ENCODE measurements around the gene PDS5B.
A peak's percentile ranks its signal among the peaks of the same experiment; 100 is the strongest.
"Not testable (repeated sequence)": the region's sequence is repeated elsewhere in the genome, so short reads cannot be mapped to it uniquely, and the experiment has no call there.

The PDS5B gene

DNA sequence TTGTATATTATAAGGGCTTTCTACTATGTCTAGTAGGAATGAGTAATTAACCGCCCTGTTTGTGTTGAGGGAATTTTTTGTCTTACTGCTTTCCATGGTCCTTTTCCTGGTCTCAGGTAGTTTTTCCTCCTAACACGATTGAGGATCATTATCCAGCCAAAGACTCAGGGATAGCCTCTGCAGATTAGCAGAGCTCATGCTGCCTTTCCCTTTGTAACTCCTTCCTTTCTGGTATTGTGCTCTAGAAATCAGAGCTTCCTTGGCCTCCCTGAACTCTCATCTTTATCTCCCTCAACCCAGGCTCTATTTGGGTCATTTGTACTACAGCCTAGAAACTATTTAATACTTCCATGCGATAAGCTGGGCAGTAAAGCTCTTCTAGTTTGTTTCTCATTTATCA lies 142.1 kb downstream of the PDS5B start:
- no peak for DNase-seq (ENCODE audit: low read depth)

DNA sequence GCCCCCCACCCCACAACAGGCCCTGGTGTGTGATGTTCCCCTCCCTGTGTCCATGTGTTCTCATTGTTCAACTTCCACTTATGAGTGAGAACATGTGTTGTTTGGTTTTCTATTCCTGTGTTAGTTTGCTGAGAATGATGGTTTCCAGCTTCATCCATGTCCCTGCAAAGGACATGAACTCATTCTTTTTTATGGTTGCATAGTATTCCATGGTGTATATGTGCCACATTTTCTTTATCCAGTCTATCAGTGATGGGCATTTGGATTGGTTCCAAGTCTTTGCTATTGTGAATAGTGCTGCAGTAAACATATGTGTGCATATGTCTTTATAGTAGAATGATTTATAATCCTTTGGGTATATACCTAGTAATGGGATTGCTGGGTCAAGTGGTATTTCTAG lies 142.8 kb downstream of the PDS5B start:
- DNase-seq (ENCODE audit: low read depth), result not testable (repeated sequence)

DNA sequence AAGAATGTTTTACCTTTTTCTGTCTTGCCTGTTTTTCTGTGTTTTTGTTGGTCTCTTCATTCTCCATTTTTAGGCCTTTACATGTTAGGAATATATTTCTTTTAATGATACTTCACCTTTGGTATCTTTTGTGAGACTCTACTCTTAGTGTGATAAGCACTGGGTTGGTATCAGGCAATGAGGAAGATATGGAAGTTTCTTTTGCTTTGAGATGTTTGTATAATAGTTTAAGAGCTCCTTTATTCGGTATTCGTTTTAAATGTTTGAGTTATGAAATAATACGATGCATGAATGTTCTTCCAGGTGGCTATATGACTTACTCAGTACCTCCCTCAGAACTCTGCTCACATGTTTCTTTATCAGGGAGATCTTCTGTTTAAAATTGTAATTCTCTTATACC lies 144.8 kb downstream of the PDS5B start:
- DNase-seq (ENCODE audit: low read depth), result no peak

DNA sequence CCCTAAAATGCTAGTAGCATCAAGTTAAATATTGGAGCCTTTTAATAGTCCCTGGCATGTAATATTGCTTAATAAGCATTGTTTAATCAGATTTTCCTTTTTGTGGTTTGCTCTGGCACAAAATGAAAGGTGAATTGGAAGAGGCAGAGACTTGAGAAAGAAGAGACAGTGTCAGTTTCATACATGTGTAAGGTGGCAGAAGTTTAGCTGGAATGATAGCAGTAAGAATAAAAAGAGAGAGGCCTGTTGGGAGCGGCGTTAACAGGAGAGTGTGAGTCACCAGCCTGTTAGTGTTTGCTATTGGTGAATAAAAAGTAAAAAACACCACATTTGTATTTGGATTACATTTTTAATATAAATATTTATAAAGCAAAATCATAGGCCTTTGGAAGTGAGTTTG lies 145.3 kb downstream of the PDS5B start:
- DNase-seq (ENCODE audit: low read depth), result peak; percentile 11

DNA sequence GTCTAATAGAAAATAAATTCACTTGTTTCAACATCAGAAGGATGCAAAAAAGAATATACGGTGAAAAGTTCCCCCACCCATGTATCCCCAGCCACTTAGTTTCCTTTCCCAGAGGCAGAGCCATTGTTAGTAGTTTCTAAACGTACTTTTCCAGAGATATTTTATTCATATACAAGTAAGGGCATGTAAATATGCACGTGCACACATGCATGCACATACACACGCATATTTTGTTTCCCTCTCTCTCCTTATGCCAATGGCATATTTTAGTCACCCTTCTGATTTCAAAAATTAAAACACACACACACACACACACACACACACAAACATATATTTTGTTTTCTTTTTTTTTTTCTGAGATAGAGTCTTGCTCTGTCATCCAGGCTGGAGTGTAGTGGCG lies 147.4 kb downstream of the PDS5B start:
- no peak for DNase-seq (ENCODE audit: low read depth)

DNA sequence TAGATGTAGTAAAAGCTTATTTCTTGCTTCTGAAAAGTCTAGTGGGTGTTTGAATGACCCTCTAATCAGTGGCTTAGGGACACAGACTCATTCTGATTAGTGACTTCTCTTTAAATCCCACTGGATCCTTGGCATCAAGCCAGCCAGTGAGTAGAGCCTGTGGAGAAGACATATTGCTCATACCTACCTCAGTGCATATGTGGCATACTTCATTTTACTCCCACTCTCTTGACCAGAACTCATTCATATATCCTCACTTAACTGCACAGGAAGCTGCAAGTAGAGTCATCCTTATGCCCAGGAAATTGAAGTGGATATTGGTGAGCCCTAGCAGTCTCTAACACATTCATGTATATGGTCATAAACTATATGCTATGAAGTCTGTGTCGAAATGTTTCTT lies 148.3 kb downstream of the PDS5B start:
- DNase-seq (ENCODE audit: low read depth), result peak; percentile 67

DNA sequence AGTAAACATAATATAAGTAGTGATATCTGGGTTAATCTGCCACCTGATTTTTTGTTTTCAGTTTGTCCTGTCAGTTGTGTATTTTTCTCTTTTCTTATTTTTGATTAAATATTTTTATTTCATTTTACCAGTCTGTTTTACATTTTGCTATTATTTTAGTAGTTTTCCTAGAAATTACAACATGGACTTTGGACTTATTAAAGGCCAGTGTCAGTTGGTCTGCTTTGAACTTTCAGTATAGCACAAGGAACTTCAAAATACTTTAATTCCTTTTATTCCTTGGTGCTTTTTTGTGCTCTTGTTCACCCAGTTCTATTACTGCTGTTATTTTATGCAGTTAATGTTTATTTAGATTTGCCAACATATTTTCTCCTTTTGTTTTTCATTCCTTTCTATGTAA lies 149.6 kb downstream of the PDS5B start:
- DNase-seq (ENCODE audit: low read depth), result no peak

DNA sequence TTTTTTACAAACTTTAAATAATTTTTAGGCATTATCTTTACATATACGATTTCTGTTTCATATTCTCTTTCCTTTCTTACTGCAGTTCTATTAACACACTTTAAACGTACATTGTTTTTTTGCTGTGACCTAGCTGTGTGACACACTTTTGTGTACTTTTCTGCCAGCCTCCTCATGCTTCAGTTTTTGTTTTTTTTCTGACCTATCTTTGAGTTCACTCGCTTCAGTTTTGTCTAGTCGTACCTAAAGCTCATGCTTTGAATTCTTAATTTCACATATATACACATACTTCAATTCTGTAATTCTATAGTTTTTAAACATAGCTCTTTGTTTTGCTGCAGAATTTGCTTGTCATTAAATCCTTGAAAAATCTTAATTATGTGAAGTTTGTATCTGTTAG lies 150.4 kb downstream of the PDS5B start:
- DNase-seq (ENCODE audit: low read depth), result no peak

DNA sequence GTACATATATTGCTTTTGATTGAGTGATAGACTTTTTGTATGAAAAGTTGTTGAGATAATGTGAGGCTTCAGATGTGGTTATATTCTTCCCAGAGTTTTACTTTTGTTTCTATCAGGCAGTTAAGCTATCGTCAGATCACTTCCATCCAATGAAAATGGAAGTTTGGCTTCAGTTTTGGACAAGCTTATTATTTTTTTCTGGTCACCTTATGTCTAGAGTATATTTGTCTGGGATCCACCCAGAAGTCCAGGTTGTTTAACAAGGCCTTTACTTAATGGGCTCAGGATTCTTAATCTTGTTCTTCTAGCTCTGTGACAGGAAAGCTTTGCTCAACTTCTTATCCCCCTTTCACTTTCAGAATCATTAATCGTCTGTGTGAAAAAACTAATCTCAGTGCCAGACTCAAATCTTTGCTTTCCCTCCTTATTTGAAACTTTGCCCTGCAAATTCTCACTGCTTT lies 150.9 kb downstream of the PDS5B start:
- DNase-seq (ENCODE audit: low read depth), result no peak

DNA sequence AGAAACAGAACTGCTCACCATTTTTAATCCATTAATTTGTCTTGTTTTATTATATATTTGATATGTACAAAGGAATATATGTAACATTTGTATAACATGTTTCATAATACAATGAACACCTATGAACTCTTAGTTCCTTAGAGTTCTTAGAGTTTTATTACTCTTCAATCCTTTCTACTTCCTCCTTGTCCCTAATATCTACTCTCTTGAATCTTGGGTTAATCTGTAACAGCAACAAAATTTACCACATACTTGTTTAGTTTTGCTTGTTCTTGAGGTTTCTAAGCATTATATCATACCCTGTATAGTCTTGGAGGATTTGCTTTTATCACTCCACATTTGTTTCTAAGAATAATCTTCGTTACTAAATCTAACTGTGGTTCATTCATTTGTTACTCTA lies 151.4 kb downstream of the PDS5B start:
- no peak for DNase-seq (ENCODE audit: low read depth)

DNA sequence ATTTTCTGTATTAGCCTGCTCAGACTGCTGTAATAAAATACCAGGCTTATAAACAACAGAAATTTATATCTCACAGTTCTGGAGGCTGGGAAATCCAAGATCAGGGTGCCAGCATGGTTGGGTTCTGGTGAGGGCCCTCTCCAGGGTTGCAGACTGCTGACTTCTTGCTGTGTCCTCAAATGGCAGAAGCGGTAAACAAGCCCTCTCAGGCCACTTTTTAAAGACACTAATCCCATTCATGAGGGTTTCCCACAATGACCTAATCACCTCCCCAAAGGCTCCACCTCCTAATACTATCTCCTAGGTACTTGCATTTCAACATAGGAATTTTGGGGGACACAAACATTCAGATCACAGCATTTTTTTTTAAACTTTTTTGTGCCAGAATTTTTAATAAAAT lies 159.3 kb downstream of the PDS5B start:
- no peak for DNase-seq (ENCODE audit: low read depth)

DNA sequence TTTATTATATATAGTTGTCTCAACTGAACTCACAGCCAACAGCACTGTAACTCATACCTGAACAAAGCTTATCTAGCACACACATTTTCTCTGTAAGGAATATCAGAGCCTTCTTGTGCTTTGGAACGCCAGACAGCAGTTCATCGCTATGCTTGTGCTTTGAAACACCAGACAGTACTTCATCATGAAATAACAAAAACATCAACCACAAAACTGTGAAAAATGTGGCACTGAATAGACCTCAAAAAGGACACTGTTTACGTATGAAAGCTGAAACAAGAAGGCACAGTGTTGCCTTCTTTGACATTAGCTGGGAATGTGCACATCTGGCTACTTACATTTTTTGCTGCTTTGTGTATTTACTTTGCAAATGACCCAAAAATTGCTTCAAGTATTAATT lies 160.2 kb downstream of the PDS5B start:
- peak; percentile 13 for DNase-seq (ENCODE audit: low read depth)

DNA sequence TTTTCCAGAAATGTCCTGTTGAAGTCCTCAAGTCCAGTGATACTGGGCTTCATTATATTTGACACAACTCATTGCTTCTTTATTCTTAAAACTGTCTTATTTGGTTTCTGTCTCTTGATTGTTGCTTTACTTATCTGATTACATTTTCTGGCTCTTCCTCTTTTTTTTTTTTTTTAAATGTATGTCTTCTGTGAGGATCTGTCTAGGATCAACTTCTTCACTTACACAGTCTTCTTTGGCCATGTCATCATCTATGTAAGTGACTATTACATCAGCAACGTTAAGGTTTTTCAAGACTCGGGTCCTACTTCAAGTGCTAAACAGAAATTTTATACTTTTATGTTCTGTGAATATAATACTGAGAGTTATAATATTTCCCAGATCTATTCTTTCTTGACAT lies 162.1 kb downstream of the PDS5B start:
- no peak for DNase-seq (ENCODE audit: low read depth)

DNA sequence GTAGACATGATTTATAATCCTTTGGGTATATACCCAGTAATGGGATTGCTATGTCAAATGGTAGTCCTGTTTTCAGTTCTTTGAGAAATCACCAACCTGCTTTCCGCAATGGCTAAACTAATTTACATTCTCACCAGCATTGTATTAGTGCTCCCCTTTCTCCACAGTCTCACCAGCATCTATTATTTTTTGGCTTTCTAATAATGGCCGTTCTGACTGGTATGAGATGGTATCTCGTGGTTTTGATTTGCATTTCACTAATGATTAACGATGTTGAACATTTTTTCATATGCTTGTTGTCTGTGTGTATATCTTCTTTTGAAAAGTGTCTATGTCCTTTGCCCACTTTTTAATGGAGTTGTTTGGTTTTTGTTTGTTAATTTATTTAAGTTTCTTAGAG lies 165.1 kb downstream of the PDS5B start:
- DNase-seq (ENCODE audit: low read depth), result no peak

DNA sequence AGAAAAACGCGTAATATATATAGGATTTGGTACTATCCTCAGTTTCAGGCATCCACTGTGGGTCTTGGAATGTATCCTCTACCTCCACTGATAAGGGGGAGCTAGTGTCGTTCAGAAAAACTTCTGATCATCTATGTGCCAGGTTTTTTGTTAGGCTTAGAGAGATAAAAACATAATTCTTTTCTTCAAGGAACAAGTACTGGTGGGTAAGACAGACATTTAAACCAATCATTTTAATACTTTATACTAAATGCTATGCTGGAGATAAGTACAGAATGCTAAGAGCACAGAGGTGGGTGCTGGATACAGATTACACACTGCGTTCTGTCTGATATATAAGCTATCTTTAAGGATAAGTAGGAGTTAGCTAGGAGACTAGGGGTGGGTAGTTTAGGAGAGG lies 166.1 kb downstream of the PDS5B start:
- no peak for DNase-seq (ENCODE audit: low read depth)

DNA sequence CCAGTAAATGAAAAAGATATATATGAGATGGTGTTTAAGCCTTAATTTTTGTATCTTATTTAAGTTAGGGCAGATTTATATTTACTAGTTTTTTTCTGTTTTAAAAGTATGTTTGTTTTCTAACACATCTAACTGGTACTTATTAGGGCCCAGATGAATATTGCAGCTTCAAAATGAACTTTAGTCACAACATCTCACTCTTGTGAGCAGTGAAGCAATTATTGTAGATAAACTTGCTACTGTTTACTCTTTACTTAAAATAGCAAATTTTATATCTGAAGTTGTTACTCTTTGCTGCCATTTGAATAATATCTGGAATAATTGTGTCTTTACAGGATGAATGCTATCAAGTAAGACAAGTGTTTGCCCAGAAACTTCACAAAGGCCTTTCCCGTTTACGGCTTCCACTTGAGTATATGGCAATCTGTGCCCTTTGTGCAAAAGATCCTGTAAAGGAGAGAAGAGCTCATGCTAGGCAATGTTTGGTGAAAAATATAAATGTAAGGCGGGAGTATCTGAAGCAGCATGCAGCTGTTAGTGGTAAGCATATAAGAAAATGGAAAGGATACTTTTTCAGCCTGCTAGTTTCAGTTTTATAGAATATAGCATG lies 166.8 kb downstream of the PDS5B start:
- DNase-seq (ENCODE audit: low read depth), result no peak

DNA sequence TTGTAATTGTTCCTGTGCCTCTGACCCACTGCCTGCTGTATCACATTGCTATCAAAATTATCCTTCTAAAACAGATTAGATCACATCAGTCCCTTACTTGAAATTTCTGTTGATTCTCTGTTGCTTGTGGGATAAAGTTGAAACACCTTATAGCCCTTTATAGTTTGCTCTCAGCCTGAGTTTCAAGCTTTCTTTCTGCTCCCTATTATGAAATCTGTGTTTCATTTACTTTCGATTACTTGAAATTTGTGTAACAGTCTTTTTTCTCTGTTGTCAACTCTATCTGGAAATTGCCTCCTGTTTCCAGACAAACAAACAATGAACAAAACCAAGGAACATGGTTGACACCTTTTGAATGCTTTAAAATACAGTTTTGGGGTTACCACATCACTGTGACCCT lies 167.9 kb downstream of the PDS5B start:
- no peak for DNase-seq (ENCODE audit: low read depth)

DNA sequence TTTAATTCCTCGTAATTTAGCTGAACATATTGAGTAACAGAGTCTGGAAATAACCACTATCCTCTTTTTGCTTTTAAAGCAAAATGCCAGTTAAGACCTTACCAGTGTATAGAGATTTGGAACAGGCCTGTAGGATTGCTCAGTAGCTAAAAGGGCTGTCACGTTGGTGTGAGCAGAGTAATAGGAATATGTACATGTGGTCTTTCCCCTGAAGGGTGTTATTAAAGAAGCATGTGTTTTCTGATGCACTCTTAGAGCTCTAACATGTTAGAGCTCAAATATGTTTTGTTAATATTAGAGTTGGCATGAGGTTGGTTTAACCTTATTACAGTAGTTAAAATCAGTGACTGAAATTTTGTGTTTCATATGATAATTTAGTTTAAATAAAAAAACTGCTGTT lies 172.9 kb downstream of the PDS5B start:
- no peak for DNase-seq (ENCODE audit: low read depth)

DNA sequence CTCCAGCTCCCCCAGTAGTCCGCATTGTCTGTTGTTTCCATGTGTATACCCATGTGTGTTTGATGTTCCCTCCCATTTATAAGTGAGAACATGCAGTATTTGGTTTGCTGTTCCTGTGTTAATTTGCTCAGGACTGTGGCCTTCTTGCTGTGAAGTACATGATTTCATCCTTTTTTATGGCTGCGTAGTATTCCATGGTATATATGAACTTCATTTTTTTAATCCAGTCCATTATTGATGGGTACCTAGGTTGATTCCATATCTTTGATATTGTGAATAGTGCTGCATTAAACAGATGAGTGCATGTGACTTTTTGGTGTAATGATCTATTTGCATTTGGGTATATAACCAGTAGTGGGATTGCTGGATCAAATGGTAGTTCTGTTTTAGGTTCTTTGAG lies 175.2 kb downstream of the PDS5B start:
- no peak for DNase-seq (ENCODE audit: low read depth)

DNA sequence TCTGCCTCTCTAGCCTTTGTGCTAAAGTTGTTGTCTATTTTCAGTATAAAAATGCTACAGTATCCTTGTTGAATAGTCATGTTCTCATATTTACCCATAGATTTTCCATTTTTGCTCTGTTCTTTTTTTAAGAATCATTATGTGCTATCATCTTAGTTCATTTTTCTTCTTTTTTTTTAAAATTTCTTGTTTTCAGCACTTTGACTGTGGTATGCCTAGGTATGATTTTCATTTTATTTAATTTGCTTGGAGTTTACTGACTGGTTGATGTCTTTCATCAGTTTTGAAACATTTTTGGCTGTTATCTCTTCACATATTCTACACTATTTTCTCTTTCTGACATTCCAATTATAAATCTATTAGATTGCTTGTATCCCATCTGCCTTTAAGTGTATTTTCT lies 192.9 kb downstream of the PDS5B start:
- no peak for DNase-seq (ENCODE audit: low read depth)

DNA sequence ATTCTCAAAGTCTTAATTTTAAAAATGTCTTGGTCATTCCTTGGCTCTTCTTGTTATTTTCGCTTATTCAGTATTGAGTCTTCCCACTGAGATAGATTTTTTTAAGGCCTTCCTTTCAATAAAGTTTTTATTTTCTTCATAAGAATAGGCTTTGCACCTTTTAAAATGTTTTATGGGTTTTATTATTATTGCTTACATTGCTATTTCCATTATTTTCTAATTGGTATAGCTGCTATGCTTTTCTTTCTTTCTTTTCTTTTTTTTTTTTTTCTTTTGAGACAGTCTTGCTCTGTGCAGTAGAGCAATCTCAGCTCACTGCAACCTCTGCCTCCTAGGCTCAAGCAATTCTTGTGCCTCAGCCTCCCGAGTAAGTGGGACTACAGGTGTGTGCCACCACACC lies 195.7 kb downstream of the PDS5B start:
- DNase-seq (ENCODE audit: low read depth), result no peak

DNA sequence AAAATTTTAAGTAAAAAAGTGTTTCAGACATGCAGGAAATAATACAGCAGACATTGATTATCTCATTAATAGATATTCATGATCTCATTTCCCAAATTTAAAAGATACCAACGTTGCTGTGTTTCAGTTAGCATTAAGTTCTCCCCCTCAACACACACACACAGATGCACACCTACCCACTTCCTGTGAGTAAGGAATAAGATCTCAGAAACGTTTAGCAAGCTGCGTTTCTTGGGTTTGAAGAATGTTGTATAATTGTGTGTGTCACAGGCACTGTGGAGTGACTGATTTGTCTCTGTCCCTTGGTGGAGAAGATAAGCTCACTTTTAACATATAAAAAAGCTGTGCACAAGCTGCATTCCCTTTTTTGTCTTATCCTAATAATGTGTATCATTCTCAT lies 196.8 kb downstream of the PDS5B start:
- peak; percentile 51 for DNase-seq (ENCODE audit: low read depth)

DNA sequence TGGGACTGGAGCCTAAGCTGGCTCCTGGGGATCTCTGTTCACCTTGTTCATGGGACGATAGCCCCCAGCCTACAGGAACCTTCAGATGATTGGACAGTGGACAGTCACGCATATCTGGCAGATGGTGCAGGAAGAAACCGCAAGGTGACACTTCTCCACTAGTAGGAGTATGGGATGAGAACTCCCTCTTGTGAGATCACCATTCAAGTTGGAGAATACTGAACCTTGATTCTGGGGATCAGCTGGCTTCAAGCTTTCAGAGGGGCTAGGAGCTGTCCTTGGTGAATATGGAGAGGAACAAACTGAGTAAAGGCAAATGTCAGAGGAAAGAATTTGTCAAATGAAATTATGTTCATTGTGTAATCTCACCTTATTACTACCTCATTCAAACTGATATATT lies 204.5 kb downstream of the PDS5B start:
- peak; percentile 9 for DNase-seq (ENCODE audit: low read depth)

DNA sequence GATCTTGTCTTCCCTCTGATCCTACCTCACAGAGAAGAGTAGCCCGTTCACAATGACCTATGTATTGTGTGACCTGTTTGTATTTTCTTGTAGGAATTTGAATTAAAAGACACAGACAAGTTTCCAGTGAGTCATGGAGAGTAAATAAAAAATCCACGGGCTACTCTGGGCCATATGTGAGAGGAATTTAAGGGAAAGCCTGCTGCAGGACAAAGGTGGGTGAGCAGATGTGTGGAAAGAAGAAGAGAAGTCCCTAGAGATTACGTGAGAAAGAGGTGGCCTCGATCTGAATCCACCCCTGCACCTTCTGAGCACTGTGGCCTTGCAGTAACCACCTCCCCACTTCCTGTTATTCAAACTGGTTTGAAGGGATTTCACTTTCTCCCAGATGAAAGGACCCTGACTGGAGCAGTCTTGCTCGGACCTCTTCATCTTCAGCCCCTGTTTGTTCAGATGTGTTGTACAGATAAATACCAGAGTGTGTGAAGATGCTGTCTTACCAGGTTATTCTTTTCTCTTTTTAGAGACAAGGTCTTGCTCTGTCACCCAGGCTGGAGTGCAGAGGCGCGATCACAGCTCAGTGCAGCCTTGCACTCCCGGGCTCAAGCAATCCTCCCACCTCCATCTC lies 205.4 kb downstream of the PDS5B start:
- peak; percentile 22 for DNase-seq (ENCODE audit: low read depth)
